Left ventricle myocardium inferior (tissue), 1 donor: ENCODE data around the gene SUN2. TPM values are rescaled to one million over a fixed set of nuclear protein-coding genes. Genes with fewer than 3 reads are reported as not detected.

Experiments
- DNase-seq: peaks from one replicate; pipeline ENCODE4 v3.0.0-alpha.2; 2020
- H3K27ac ChIP-seq: fragments of 200-600 bp; replicated peaks from 2 replicates; pipeline ENCODE4 v1.8.0; 2021
- H3K27me3 ChIP-seq: fragments of 200-600 bp; 2 replicates; pipeline ENCODE4 v1.8.0; 2021; ENCODE audit warnings: low read depth
- H3K36me3 ChIP-seq: fragments of 200-600 bp; 2 replicates; pipeline ENCODE4 v1.8.0; 2021
- H3K4me1 ChIP-seq: fragments of 200-600 bp; 2 replicates; pipeline ENCODE4 v1.8.0; 2021
- H3K4me3 ChIP-seq: fragments of 200-600 bp; 2 replicates; pipeline ENCODE4 v1.8.0; 2021; ENCODE audit warnings: mild to moderate bottlenecking, moderate library complexity
- H3K9me3 ChIP-seq: fragments of 200-600 bp; replicated peaks from 2 replicates; pipeline ENCODE4 v1.8.0; 2021
- intact Hi-C: fragments of 100-400 bp; cut with micrococcal nuclease; formaldehyde crosslinking; loops from one replicate; pipeline ENCODE4 v1.11.0; 2022
- total RNA-seq: library from RNA; stranded (reverse); fragmentation: NEBNext Ultra II Directional; extraction: Animal tissue kit (Norgen Biotek cat#: 25700); gene quantifications from one replicate; pipeline ENCODE4 v1.2.1, GENCODE V29; 2021
- TF ChIP-seq, protein P1 (sequence below): fragments of 200-600 bp; IDR thresholded peaks from 2 replicates; pipeline ENCODE4 v1.8.0; 2021; ENCODE audit warnings: antibody characterized with exemption, mild to moderate bottlenecking, borderline replicate concordance
- donor health status: DM: no; HTN: yes; CAD: no; lungs with severe emphysema.

Gene SUN2
- total RNA-seq, 1 donor from 2014 or later = 116 TPM

DNA sequence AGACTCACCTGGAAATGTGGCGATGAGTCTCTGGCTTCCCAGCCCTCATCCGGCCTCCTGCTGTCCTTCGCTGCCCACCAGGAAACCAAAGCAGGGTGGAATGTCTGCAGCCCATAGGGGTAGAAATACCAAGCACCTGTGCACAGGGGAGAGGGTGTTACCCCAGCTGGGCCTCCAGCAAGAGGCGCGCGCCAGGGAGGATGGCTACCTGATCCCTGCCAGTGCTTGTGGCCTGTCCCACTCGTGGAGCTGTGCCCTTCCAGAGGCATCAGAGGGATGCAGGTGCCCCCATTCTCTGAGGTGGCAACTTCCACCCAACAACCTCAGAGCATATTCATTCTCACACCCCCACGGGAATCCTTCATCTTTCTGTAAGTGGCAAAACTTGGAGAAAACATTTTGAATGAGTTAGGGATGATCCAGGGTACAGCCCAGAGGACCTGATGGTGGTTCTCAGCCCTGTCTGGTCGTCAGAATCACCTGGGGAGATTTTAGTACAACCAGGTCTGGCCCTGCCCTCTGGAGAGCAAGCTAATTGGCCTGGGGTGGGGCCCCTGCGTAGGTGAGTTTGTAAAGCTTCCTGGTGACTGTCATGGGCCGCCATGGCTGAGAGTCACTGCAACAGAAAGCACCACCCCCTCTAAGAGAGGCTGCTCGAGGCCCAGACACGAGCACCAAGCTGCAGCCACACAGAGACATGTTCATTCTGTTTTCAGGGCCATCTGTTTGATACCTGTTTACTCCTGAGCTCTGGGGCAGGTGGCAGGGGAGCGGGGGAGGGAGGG, 9.9 kb downstream of the SUN2 start:
- intact Hi-C loops = no loop called here

DNA sequence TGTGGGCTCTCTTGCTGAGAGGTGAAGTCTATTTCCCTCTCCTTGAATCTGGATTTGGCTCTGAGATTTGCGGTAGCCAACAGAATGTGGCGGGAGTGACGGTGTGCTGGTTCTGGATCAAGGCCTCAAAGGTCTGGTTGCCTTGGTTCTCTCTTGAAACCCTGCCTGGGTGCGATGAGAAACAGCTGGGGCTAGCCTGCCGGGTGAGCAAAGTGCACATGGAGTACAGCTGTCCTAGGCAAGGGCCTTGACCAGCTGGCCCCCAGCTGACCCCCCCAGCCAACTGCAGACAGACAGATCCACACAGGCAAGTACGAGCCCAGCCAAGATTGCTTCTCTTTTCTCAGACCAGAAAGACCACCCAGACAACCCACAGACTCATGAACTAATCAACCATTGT, 10.8 kb downstream of the SUN2 start:
- Histone ChIP-seq H3K36me3 (peaks cover 100% of the 10 kb centered on the region), H3K4me3 (no peak overlapping the region), H3K9me3 (no peaks in the 10 kb centered on the region), H3K4me1 (peaks cover 8% of the 10 kb centered on the region), H3K27ac (no peak overlapping the region), H3K27me3 (no peaks in the 10 kb centered on the region)
- intact Hi-C loops = no loop called here
- DNase-seq = no peak
- TF ChIP-seq, protein P1, sequence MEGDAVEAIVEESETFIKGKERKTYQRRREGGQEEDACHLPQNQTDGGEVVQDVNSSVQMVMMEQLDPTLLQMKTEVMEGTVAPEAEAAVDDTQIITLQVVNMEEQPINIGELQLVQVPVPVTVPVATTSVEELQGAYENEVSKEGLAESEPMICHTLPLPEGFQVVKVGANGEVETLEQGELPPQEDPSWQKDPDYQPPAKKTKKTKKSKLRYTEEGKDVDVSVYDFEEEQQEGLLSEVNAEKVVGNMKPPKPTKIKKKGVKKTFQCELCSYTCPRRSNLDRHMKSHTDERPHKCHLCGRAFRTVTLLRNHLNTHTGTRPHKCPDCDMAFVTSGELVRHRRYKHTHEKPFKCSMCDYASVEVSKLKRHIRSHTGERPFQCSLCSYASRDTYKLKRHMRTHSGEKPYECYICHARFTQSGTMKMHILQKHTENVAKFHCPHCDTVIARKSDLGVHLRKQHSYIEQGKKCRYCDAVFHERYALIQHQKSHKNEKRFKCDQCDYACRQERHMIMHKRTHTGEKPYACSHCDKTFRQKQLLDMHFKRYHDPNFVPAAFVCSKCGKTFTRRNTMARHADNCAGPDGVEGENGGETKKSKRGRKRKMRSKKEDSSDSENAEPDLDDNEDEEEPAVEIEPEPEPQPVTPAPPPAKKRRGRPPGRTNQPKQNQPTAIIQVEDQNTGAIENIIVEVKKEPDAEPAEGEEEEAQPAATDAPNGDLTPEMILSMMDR = no peak

More for the DNA sequence above, 9.9 kb downstream of the SUN2 start:
- TF ChIP-seq, protein P1 = no peak
- no peak for DNase-seq
- Histone ChIP-seq H3K4me3 (no peak overlapping the region), H3K27me3 (no peaks in the 10 kb centered on the region), H3K9me3 (no peaks in the 10 kb centered on the region), H3K4me1 (peaks cover 4% of the 10 kb centered on the region), H3K36me3 (peaks cover 100% of the 10 kb centered on the region), H3K27ac (no peak overlapping the region)

DNA sequence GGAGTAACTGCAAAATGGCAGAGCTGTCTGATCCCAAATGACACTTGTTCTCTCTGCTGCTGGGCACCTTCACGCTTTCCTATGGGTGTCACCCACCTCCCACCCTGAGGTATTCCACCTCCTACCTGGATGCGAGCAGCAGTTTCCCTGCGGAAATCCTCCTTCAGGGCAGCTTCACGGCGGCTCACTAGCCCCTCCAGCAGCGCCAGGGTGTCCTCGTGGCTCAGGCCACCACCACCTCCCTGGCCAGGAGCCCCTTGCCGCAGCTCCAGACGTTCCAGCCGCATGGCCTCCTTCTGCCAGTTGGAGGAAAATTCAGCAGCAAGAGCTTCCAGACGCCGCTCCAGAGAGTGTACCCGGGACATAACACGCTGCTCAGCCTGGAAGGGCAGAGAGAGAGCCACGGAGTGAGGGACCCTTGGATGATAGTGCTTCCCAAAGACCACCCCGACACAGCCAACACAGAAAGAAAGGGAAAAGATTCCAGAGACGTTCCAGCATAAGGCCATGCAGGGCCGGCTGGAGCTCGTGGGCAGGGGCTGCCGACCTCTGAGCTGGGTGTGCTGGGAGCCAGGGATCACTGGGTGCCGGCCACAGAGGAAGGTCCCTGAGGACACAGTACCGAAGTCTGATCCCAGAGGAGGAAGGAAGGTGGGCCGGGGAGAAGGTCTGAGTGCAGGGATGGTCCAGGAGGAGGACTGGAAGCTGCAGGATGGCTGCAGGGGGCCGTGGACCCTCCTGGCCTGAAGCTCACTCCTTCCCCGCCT, 13.4 kb downstream of the SUN2 start:
- Histone ChIP-seq H3K4me1 (peaks cover 19% of the 10 kb centered on the region), H3K4me3 (no peak overlapping the region), H3K27me3 (no peaks in the 10 kb centered on the region), H3K36me3 (peaks cover 100% of the 10 kb centered on the region), H3K27ac (no peak overlapping the region), H3K9me3 (no peaks in the 10 kb centered on the region)
- intact Hi-C loops = no loop called here
- no peak for DNase-seq
- TF ChIP-seq, protein P1 = no peak

DNA sequence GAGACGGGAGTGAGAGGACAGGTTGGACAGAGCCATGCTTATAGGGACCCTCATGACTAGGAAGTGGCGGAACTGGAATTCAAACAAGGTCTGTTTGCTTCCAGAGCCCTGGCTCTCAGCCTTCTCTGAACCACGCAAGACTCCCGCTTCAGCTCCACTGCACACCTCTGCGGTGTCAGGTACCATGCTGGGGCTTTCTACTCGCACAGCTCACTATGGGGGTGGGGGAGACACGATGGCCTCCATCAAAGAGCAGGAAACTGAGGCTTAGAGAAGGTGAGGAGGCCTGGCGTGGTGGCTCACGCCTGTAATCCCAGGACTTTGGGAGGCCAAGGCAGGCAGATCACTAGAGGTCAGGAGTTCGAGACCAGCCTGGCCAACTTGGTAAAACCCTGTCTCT, 14.2 kb downstream of the SUN2 start:
- TF ChIP-seq, protein P1 = no peak
- Histone ChIP-seq H3K4me3 (no peak overlapping the region), H3K27ac (no peak overlapping the region), H3K27me3 (no peaks in the 10 kb centered on the region), H3K36me3 (peaks cover 100% of the 10 kb centered on the region), H3K4me1 (peaks cover 19% of the 10 kb centered on the region), H3K9me3 (no peaks in the 10 kb centered on the region)
- intact Hi-C loops = no loop called here
- no peak for DNase-seq

DNA sequence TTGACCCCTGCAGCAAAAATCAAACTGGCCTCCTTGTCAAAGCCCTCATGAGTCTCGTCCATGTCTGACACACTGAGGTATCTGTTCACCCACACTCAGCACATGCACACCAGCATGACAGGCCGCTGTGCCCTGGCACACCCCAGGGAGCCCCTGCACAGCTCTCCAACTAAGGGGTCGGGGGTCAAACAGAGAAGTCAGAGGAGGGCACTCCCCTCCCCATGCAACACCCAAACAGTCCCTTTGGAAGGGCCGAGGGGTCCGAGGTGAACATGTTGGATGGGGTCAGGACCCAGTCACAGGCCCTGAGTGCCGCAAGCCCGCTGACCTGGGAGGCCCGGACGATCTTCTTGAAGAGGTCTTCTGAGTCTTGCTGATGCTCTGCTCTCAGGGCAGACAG, 14.6 kb downstream of the SUN2 start:
- Histone ChIP-seq H3K36me3 (peaks cover 100% of the 10 kb centered on the region), H3K4me3 (no peak overlapping the region), H3K4me1 (peaks cover 19% of the 10 kb centered on the region), H3K9me3 (no peaks in the 10 kb centered on the region), H3K27ac (no peak overlapping the region), H3K27me3 (no peaks in the 10 kb centered on the region)
- DNase-seq = no peak
- intact Hi-C loops = no loop called here
- TF ChIP-seq, protein P1 = no peak
